ENCODE data around the gene ID3. TPM values are rescaled to one million over a fixed set of nuclear protein-coding genes. Genes with fewer than 3 reads are reported as not detected.

Gene ID3
- total and polyA plus RNA-seq, 9 of the 15 experiments (the other 6 are each of a cell fraction or from before 2014, with no cell fraction given): 6.8 to 59.8 (median 23.5) TPM

DNA sequence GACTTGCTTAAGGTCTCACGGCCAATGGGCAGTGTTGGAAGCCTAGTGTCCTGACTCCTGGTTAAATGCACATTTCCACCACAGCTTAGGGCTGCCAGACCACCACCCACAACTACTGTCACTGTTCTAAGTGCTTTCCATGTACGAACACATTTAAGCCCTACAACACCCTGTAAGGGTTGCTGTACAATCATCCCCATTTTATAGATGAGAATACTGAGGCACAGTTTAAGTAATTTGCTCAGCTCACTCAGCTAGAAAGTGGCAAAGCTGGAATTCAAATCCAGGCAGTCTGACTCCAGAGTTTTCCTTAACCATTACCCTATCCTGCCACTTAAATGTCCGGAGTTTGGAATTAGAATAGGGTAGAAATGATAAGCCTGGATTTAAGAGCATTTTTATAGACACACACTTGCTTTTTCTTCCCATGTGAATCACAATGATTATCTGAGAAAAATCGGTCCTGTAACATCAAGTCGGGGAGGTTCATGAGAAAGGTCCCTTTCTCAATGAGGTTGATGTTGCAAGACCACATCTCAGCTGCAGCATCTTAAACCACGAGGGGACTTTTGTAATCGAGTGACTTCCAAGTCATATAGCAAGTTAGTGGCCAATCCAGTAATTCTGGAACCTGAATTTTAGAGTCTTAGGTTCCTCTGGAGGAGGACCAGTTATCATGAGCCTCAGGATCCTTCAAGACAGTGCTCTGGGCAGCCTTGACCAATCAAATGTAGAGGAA, 36.9 kb downstream of the ID3 start (continued):
- TF ChIP-seq, protein P1, sequence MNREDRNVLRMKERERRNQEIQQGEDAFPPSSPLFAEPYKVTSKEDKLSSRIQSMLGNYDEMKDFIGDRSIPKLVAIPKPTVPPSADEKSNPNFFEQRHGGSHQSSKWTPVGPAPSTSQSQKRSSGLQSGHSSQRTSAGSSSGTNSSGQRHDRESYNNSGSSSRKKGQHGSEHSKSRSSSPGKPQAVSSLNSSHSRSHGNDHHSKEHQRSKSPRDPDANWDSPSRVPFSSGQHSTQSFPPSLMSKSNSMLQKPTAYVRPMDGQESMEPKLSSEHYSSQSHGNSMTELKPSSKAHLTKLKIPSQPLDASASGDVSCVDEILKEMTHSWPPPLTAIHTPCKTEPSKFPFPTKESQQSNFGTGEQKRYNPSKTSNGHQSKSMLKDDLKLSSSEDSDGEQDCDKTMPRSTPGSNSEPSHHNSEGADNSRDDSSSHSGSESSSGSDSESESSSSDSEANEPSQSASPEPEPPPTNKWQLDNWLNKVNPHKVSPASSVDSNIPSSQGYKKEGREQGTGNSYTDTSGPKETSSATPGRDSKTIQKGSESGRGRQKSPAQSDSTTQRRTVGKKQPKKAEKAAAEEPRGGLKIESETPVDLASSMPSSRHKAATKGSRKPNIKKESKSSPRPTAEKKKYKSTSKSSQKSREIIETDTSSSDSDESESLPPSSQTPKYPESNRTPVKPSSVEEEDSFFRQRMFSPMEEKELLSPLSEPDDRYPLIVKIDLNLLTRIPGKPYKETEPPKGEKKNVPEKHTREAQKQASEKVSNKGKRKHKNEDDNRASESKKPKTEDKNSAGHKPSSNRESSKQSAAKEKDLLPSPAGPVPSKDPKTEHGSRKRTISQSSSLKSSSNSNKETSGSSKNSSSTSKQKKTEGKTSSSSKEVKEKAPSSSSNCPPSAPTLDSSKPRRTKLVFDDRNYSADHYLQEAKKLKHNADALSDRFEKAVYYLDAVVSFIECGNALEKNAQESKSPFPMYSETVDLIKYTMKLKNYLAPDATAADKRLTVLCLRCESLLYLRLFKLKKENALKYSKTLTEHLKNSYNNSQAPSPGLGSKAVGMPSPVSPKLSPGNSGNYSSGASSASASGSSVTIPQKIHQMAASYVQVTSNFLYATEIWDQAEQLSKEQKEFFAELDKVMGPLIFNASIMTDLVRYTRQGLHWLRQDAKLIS (CRISPR knock-in tag; IDR thresholded peaks at IDR 0.05): no peak
- TF ChIP-seq ZNF347 (CRISPR knock-in tag; IDR thresholded peaks at IDR 0.05; ENCODE audit: low read depth) (no peak), STAT5B (CRISPR knock-in tag; IDR thresholded peaks at IDR 0.05) (no peak), RBM25 (IDR thresholded peaks at IDR 0.05; ENCODE audit: low read depth, low read length, severe bottlenecking) (peak; percentile 75), ZNF785 (CRISPR knock-in tag; IDR thresholded peaks at IDR 0.05) (no peak), HDAC2 (IDR thresholded peaks at IDR 0.05) (peak; percentile 30; the same call in 1 of the 2 replicates), ELF1 (tag; IDR thresholded peaks at IDR 0.05) (no peak), NONO (IDR thresholded peaks at IDR 0.05; ENCODE audit: low read depth in 2 of 2, low read length in 1 of 2) (no peak), MCM2 (IDR thresholded peaks at IDR 0.05; ENCODE audit: low read depth) (no peak), POLR2A (conservative IDR thresholded peaks at IDR 0.05) (no peak), BCOR (IDR thresholded peaks at IDR 0.05) (peak; percentile 90), DIDO1 (tag; IDR thresholded peaks at IDR 0.05; ENCODE audit: low read depth) (no peak), ZNF24 (IDR thresholded peaks at IDR 0.05) (no peak), RCOR1 (IDR thresholded peaks at IDR 0.05; ENCODE audit: borderline replicate concordance in 1 of 2, low read depth in 2 of 2, low read length in 2 of 2) (peak in 1 of 2 experiments; percentile 35; a peak in 2 of 4 replicates), MED1 (CRISPR knock-in tag; IDR thresholded peaks at IDR 0.05; ENCODE audit: borderline replicate concordance) (no peak)
- TF ChIP-seq, protein P2, sequence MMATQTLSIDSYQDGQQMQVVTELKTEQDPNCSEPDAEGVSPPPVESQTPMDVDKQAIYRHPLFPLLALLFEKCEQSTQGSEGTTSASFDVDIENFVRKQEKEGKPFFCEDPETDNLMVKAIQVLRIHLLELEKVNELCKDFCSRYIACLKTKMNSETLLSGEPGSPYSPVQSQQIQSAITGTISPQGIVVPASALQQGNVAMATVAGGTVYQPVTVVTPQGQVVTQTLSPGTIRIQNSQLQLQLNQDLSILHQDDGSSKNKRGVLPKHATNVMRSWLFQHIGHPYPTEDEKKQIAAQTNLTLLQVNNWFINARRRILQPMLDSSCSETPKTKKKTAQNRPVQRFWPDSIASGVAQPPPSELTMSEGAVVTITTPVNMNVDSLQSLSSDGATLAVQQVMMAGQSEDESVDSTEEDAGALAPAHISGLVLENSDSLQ (IDR thresholded peaks at IDR 0.05): no peak
- TF ChIP-seq, protein P3, sequence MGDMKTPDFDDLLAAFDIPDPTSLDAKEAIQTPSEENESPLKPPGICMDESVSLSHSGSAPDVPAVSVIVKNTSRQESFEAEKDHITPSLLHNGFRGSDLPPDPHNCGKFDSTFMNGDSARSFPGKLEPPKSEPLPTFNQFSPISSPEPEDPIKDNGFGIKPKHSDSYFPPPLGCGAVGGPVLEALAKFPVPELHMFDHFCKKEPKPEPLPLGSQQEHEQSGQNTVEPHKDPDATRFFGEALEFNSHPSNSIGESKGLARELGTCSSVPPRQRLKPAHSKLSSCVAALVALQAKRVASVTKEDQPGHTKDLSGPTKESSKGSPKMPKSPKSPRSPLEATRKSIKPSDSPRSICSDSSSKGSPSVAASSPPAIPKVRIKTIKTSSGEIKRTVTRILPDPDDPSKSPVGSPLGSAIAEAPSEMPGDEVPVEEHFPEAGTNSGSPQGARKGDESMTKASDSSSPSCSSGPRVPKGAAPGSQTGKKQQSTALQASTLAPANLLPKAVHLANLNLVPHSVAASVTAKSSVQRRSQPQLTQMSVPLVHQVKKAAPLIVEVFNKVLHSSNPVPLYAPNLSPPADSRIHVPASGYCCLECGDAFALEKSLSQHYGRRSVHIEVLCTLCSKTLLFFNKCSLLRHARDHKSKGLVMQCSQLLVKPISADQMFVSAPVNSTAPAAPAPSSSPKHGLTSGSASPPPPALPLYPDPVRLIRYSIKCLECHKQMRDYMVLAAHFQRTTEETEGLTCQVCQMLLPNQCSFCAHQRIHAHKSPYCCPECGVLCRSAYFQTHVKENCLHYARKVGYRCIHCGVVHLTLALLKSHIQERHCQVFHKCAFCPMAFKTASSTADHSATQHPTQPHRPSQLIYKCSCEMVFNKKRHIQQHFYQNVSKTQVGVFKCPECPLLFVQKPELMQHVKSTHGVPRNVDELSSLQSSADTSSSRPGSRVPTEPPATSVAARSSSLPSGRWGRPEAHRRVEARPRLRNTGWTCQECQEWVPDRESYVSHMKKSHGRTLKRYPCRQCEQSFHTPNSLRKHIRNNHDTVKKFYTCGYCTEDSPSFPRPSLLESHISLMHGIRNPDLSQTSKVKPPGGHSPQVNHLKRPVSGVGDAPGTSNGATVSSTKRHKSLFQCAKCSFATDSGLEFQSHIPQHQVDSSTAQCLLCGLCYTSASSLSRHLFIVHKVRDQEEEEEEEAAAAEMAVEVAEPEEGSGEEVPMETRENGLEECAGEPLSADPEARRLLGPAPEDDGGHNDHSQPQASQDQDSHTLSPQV (IDR thresholded peaks at IDR 0.05): no peak
- TF ChIP-seq, protein P4, sequence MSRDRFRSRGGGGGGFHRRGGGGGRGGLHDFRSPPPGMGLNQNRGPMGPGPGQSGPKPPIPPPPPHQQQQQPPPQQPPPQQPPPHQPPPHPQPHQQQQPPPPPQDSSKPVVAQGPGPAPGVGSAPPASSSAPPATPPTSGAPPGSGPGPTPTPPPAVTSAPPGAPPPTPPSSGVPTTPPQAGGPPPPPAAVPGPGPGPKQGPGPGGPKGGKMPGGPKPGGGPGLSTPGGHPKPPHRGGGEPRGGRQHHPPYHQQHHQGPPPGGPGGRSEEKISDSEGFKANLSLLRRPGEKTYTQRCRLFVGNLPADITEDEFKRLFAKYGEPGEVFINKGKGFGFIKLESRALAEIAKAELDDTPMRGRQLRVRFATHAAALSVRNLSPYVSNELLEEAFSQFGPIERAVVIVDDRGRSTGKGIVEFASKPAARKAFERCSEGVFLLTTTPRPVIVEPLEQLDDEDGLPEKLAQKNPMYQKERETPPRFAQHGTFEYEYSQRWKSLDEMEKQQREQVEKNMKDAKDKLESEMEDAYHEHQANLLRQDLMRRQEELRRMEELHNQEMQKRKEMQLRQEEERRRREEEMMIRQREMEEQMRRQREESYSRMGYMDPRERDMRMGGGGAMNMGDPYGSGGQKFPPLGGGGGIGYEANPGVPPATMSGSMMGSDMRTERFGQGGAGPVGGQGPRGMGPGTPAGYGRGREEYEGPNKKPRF (IDR thresholded peaks at IDR 0.05; ENCODE audit: low read depth, low read length): no peak
